Sciatic nerve (tissue), 2 donors: Measurements from ENCODE around the gene CACNA2D3. TPM values are rescaled to one million over a fixed set of nuclear protein-coding genes. Genes with fewer than 3 reads are reported as not detected.

ENCODE experiments used
- ATAC-seq: fragments of 200-7000 bp; cut with Tn5 transposase; one replicate; pipeline ENCODE4 v1.9.1; 2020; ENCODE audit warnings: mild to moderate bottlenecking, moderate library complexity
- DNase-seq: peaks from one replicate; pipeline ENCODE4 v3.0.0-alpha.2; 2020; ENCODE audit warnings: low spot score
- intact Hi-C: fragments of 100-400 bp; cut with DNase I; formaldehyde crosslinking; loops from one replicate; pipeline ENCODE4 v1.14.2; 2022
- total RNA-seq: library from RNA; stranded (reverse); fragmentation: NEBNext Ultra II Directional; extraction: Animal tissue kit (Norgen Biotek cat#: 25700); gene quantifications from one replicate; pipeline ENCODE4 v1.2.1, GENCODE V29; 2021
- donor health status: DM: no; HTN: no; CAD: no.
- donor health status: DM: no; HTN: no; CAD: no.

CACNA2D3 gene
- total RNA-seq, 1 donor from 2014 or later = 6.9 TPM

DNA sequence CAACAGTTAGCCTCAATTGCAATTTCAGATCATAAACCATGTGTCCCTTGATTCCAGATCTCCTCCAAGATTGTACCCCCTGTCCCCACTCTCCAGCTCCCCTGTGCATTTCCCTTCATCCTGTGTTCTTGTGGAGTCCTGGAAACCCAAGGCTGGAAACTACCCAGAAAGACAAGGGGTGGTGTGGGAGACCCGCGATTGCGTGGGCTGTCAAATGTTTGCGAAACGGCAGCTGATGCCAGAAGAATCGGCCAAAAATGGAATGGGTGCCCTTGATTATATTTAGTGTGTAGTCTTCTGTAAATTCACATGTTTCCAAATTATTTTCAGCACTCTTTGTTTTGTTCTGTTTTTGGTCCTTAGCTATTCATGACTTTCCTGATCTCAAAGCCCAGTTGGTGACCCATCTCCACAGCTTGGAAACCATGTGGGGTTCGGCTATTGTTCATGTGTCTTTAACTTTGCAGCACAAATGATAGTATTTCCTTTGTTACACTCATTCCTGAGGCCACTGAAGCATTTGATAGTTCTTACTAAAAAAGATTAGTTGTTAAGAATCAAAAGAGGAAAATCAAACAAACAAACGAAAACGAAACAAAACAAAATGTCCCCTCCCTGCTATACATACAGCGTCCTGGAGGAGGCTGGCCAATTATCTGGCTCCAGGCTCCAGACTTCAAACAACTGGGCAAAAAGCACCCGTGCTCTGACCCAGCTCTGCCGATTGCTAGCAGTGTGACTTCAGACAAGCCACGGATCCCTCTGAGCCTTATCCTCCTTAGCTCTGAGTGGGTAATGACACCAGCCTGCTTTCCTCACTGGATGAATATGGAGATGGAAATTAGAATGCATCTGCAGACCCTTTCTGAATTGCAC, 120.9 kb downstream of the CACNA2D3 start:
- no peak for ATAC-seq
- DNase-seq = no peak
- intact Hi-C loops = no loop called here

DNA sequence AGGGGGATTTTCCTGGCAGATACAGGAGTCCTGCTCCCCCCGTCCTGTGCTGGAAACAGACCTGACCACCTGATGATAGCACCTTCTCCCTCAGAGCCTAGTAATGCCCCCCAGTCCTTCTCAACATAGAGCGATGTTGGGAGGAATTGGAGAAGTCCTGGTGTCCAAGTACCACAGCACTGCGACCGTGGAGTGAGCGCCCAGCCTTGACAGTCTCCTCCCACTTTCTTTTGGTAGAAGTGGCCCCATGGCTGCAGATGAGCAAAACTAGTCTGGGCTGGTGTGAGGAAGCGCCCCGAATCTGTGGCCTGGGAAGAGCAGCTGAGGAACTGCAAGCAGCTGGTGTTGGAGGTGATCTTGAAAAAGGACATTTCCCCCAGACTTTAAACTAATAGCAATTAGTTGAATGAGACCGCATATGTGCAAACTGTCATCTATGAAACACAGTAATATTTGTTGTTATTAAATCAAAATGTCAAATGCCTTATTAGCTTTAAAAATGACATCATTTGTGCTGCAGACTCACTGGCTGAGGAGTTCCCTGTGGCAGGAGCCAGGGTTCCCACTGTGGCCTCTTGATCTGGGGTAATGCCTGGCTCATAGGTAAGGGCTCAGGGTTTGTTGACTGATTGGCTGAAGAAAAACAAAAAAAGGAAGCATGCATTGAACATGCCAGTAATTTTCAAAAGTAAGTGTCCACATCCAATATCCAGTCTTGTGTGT, 121.8 kb downstream of the CACNA2D3 start:
- DNase-seq (no peak), ATAC-seq (no peak)
- intact Hi-C loops = no loop called here

- ATAC-seq = no peak
- intact Hi-C loops = no loop called here
- no peak for DNase-seq
Observed at GRCh38 chr3:54251705-54252104, 129.4 kb downstream of the CACNA2D3 start.

- DNase-seq (no peak), ATAC-seq (no peak)
- intact Hi-C loops = no loop called here
Observed at GRCh38 chr3:54257125-54257720, 134.9 kb downstream of the CACNA2D3 start.

- intact Hi-C loops = no loop called here
- DNase-seq (no peak), ATAC-seq (no peak)
Observed at GRCh38 chr3:54259636-54260035, 137.3 kb downstream of the CACNA2D3 start.

GRCh38 chr3:54261141-54261540, 138.8 kb downstream of the CACNA2D3 start:
- DNase-seq (no peak), ATAC-seq (no peak)
- intact Hi-C loops = no loop called here

DNA sequence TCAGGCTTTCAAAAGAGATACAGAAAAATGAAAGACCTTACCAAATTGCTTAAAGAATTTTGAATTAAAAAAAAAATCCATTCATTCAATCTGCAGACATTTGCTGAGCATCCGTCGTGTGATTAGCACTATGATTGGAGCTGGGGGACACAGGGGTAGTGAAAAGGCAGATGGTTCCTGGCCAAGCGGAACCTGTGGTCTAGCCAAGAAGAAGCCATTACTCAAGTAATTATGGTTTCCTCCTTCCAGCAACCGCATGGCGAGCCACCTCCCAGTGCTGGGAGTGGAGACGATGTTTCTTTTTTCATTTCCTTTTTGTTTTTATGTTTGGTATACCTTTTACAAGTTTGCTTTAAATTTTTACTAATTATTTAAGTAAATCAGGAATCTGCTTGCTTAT, 140.2 kb downstream of the CACNA2D3 start:
- intact Hi-C loops = no loop called here
- ATAC-seq = no peak
- DNase-seq = no peak

DNA sequence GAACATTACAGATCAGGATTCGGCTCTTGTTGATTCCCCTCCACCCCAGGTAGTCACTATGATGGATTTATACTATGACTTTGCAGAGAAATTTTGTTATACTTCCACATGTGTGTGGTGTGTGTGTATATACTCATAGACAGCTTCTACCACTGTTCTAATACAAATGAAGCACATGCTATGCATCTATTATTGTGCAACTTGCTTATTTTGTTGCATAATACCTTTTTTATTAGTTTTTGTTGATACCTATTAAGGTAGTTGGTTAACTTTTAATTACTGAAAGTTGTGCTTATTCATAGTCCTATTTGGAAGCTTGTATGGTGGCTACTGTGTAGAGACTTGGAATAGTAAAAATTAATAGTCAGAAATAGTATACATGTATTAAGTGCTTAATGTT, 140.6 kb downstream of the CACNA2D3 start:
- intact Hi-C loops = no loop called here
- DNase-seq = no peak
- no peak for ATAC-seq

- DNase-seq (no peak), ATAC-seq (no peak)
- intact Hi-C loops = no loop called here
Observed at GRCh38 chr3:54264050-54264449, 141.7 kb downstream of the CACNA2D3 start.

DNA sequence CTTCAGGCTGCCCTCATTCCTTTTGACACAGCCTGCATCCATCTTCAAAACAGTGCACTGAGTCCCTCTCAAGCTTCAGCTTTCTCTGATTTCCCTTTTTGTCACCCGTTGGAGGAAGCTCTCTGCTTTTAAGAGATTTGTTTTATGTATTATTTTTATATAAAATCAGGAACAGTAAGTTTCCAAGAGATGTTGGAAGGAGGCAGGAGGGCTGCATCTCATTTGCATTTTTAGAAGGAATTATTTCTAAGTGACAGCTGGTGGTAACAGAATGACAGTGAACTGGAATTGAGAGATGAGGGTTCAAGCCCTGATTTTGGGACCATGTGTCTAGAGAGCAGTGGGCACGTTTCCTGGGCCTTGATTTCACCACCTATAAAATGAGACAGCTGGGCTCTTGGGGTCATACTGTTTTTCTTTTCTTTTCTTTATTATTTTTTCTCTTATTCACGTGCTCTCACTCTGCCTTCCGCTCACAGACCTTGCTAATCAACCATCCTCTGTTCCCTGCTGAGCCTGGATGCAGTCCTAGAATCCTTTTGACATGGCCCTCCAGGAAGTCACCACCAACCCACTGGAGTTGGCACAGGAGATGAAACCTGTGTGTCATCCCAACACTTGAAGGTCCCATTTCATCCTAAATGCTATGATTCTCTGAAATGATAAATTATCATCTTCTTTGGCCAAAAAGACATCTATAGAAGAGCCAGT, 148.6 kb downstream of the CACNA2D3 start:
- ATAC-seq = no peak
- no peak for DNase-seq

DNA sequence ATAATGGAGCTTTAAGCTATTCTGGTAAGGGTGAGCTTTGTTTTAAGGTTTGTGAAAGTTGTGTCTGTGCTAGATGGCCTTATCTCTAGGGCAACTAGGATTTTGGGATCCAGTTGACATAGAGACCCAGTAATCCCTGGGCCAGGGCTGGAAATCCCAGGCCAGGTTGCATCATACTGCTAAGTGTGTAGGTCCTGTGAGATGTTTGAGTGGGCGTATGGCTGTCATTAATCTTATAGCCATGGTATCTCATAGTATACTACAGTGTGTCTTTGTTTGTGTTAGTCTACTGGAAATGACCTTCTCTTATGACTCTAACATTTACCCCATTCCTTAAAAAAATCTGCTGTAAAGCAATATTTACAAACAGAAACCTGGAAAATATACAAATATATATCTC, 151.4 kb downstream of the CACNA2D3 start:
- intact Hi-C loops = no loop called here
- DNase-seq (no peak), ATAC-seq (no peak)

More for the DNA sequence above, 148.6 kb downstream of the CACNA2D3 start:
- intact Hi-C loops = no loop called here

DNA sequence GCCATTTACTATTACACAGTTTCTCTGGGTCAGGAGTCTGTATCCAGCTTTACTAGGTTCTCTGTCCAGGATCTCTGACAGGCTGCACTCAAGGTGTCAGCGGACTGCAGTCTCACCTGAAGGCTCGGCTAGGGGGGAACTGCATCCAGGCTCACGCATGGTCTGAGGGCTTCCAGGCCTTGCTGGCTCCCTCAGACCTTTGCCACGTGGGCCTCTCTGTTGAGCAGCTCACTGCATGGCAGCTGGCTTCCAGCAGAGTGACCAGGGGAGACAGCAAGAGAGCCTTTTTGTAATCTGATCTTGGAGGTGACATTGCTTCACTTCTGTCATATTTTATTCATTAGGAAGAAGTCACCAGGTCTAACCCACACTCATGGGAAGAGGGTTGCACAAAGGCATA, 152.3 kb downstream of the CACNA2D3 start:
- DNase-seq (no peak), ATAC-seq (no peak)
- intact Hi-C loops = no loop called here

DNA sequence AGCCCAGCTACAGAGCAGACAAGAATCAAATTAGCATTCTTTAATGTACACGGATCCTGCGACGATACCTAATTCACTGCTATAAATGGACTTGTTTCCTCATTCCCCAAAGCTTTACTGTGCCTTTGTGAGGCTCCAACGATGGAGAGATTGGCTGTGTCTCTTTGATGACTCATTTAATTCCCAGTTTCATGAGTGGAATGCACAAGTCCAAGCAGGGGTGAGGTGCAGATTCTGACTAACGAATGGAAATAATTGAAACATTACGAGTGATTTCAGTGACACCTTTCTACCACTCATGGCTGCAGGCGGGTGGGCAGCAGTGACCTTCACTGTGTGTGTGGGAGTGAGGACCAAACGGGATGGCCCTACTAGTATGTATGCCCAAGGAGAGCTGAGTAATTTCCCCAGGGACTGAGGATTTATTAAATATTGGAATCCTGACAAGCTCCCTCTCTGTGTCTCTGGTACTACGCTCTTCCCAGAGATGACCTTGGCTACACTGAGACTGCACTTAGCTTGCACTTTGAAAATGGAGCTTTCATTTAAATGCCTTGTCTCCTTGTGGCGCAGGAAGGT, 156.7 kb downstream of the CACNA2D3 start:
- ATAC-seq (no peak), DNase-seq (no peak)
- intact Hi-C loops = no loop called here

- ATAC-seq (no peak), DNase-seq (no peak)
- intact Hi-C loops = no loop called here
Observed at GRCh38 chr3:54283470-54283869, 161.1 kb downstream of the CACNA2D3 start.

GRCh38 chr3:54294214-54294613, 171.9 kb downstream of the CACNA2D3 start:
- intact Hi-C loops = no loop called here
- no peak for DNase-seq
- no peak for ATAC-seq

DNA sequence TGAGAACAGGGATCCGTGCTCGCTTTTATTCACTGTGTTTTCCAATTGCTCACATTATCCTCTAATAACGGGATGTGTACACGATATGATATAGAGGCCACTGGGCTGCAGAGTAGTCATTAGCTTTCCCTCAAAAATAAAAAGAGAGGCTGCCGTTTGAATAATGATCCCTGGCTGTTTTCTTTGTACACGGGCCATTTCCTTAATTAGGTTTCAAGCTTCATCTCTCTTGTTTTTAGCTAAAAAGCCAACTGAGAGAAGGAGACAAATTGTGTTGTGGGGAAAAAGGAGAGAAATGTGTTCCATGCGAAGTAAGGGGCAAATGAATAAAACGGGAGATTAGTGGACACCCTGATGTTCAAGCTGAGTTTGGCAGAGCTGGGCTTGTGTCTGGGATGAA, 174.2 kb downstream of the CACNA2D3 start:
- intact Hi-C loops = no loop called here
- ATAC-seq = no peak
- DNase-seq = no peak

DNA sequence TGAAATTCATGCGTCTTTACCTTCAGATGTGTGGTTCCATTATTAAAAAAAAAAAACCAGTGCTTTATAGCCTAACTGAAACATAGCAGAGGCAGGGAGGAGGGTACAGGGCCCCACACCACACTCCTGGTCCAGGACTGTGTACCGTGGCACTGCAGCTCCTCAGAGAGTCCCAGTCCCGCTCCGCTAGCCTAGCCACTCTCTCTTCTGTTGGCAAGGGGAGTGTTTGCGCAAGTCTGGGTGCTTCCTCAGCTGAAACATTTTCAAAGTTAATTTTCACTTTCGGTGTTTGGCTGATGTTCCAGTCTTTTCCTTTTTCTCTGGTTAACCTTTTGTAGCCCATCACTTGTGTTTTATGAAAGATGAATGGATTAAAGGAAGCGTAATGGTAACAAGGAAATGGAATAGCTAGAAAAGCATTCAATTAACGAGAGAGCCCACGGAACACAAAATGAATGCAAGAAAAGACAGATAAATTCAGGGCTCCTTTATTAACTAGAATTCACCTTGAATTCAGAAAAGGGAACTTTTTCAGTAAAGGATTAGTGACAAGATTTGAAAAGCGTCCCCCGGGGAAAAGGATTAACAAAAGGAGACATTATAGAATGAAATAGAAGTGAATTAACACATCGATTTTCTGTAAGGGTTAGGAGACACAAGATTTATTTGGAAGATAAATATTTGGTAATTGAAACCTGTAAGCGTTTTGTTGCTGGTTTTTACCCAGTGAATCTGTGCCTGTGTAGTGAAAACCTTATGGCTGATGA, 177.0 kb downstream of the CACNA2D3 start:
- DNase-seq (no peak), ATAC-seq (no peak)
- intact Hi-C loops = no loop called here
